K562 (cell line): ENCODE results near the gene SLC24A2.

Source experiments
- KAT7 ChIP-seq: sonication (generic); formaldehyde crosslinking; IDR thresholded peaks from 2 replicates; pipeline ENCODE4 v1.8.0; 2022; ENCODE audit warnings: missing genetic modification reagents, mild to moderate bottlenecking, borderline replicate concordance
- NFATC3 ChIP-seq: fragments of 450-650 bp; IDR thresholded peaks from 2 replicates; pipeline ENCODE4 v1.6.1; 2017; ENCODE audit warnings: mild to moderate bottlenecking
- U2AF1 ChIP-seq: fragments of 200-400 bp; formaldehyde crosslinking; optimal IDR thresholded peaks from 2 replicates; pipeline ENCODE3; 2017; ENCODE audit warnings: mild to moderate bottlenecking, low read depth, low read length, moderate library complexity
- ZNF133 ChIP-seq: fragments of 250-450 bp; sonication (Bioruptor Pico); IDR thresholded peaks from 2 replicates; pipeline ENCODE4 v1.4.0; 2020; ENCODE audit warnings: mild to moderate bottlenecking
- TF ChIP-seq, protein P1 (sequence below), 2 experiments: fragments of 450-650 bp; IDR thresholded peaks; 2 replicates each; pipeline ENCODE4 v1.6.1; 2016
- TF ChIP-seq, protein P2 (sequence below), 3 experiments: IDR thresholded peaks in 2 of 3; conservative IDR thresholded peaks in 1 of 3; 2 replicates each; pipeline ENCODE4 v1.5.1; 2011 to 2012; ENCODE audit warnings: low read length in 3 of 3, mild to moderate bottlenecking in 3 of 3, control low read depth in 2 of 3, improper control_type of control experiment in 1 of 3, inconsistent platforms in 1 of 3, low read depth in 1 of 3, mixed read lengths in 1 of 3, moderate library complexity in 1 of 3; ENCODE audit not compliant: insufficient read depth in 2 of 3

DNA sequence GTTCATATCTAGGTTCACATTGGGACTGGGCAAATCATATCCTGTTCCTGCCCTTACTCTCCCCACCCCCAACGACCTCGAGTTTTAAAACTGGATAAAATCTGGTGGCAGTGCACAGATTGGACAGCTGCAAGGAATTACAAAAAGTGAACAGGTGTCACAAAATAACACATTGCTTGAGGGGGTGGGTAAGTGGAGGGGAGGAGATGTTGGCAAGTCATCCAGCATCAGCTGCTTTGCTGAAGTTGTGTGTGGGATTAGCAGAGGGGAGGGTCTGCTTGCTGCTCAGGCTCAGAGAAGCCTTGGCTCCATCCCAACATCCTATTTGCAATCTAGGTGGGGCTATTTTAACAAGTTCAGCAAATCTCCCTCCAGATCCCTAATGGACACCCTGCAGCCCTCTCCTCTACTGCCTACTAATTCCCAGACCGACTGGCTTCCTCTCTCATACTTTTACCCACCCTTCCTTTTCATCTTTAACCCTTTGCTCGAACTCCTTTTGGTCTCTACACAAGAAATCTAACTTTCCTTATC is 39.8 kb upstream of the SLC24A2 start:
- TF ChIP-seq U2AF1 (no peak), ZNF133 (CRISPR knock-in tag) (no peak), NFATC3 (no peak), KAT7 (CRISPR knock-in tag) (no peak)
- TF ChIP-seq, protein P1, sequence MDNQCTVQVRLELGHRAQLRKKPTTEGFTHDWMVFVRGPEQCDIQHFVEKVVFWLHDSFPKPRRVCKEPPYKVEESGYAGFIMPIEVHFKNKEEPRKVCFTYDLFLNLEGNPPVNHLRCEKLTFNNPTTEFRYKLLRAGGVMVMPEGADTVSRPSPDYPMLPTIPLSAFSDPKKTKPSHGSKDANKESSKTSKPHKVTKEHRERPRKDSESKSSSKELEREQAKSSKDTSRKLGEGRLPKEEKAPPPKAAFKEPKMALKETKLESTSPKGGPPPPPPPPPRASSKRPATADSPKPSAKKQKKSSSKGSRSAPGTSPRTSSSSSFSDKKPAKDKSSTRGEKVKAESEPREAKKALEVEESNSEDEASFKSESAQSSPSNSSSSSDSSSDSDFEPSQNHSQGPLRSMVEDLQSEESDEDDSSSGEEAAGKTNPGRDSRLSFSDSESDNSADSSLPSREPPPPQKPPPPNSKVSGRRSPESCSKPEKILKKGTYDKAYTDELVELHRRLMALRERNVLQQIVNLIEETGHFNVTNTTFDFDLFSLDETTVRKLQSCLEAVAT (IDR thresholded peaks at IDR 0.05) = no peak
- TF ChIP-seq, protein P2, sequence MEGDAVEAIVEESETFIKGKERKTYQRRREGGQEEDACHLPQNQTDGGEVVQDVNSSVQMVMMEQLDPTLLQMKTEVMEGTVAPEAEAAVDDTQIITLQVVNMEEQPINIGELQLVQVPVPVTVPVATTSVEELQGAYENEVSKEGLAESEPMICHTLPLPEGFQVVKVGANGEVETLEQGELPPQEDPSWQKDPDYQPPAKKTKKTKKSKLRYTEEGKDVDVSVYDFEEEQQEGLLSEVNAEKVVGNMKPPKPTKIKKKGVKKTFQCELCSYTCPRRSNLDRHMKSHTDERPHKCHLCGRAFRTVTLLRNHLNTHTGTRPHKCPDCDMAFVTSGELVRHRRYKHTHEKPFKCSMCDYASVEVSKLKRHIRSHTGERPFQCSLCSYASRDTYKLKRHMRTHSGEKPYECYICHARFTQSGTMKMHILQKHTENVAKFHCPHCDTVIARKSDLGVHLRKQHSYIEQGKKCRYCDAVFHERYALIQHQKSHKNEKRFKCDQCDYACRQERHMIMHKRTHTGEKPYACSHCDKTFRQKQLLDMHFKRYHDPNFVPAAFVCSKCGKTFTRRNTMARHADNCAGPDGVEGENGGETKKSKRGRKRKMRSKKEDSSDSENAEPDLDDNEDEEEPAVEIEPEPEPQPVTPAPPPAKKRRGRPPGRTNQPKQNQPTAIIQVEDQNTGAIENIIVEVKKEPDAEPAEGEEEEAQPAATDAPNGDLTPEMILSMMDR (IDR thresholded peaks at IDR 0.05 in 2 of 3, conservative IDR thresholded peaks at IDR 0.05 in 1 of 3; ENCODE audit: insufficient read depth in 2 of 3, low read depth in 1 of 3, low read length in 3 of 3) = no peak
